ENCODE measurements around the gene CCNK.

- TF ChIP-seq CTCF (IDR thresholded peaks at IDR 0.05) (no peak), POLR2A (IDR thresholded peaks at IDR 0.05) (no peak), POLR2AphosphoS5 (IDR thresholded peaks at IDR 0.05) (no peak)
Measured at GRCh38 chr14:99535908-99536778, 54.9 kb downstream of the CCNK start.
